ENCODE measurements around the gene MYCBPAP. TPM values are rescaled to one million over a fixed set of nuclear protein-coding genes. Genes with fewer than 3 reads are reported as not detected.

MYCBPAP gene
- polyA plus RNA-seq, 3 donors, result not detected

DNA sequence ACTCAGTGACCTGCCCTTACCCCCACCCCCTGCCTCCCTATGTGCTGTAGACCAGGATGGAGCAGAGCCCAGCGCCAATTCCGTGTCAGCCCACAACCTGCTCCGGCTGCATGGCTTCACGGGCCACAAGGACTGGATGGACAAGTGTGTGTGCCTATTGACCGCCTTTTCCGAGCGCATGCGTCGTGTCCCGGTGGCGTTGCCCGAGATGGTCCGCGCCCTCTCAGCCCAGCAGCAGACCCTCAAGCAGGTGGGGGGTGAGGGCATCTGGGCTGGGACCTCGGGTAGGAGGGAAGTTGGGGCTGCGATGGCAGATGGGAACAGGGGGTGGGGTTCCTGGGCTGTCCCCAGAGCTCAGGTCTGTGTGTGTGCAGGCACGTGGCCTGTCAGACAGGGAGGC lies 46.0 kb downstream of the MYCBPAP start:
- no peak overlapping the region for H3K9ac ChIP-seq (ENCODE audit: insufficient read depth, low read length, poor library complexity, severe bottlenecking)
- H3K4me2 ChIP-seq (replicated peaks; ENCODE audit: extremely low read depth, low read length, poor library complexity, severe bottlenecking), result no peak overlapping the region
- no peak overlapping the region for H2AFZ ChIP-seq (ENCODE audit: insufficient read depth, low read depth, low read length, poor library complexity, severe bottlenecking)
- H3K4me1 ChIP-seq (ENCODE audit: control insufficient read depth in 1 of 2, insufficient read depth in 2 of 2, low read length in 2 of 2), result peaks cover 8 to 9% of the 10 kb centered on the region in 2 donors
- Mint-ChIP-seq H3K27ac (no peak overlapping the region), H3K27me3 (ENCODE audit: low read depth in 3 of 3) (peaks cover 14 to 27% (median 23%) of the 10 kb centered on the region in 3 donors), H3K36me3 (peaks cover 10 to 11% of the 10 kb centered on the region in 2 donors), H3K4me3 (no peak overlapping the region), H3K9me3 (peaks cover 0 to 9% (median 0%) of the 10 kb centered on the region in 7 donors), H3K4me1 (peaks cover 8% of the 10 kb centered on the region)
- TF ChIP-seq, protein P1, sequence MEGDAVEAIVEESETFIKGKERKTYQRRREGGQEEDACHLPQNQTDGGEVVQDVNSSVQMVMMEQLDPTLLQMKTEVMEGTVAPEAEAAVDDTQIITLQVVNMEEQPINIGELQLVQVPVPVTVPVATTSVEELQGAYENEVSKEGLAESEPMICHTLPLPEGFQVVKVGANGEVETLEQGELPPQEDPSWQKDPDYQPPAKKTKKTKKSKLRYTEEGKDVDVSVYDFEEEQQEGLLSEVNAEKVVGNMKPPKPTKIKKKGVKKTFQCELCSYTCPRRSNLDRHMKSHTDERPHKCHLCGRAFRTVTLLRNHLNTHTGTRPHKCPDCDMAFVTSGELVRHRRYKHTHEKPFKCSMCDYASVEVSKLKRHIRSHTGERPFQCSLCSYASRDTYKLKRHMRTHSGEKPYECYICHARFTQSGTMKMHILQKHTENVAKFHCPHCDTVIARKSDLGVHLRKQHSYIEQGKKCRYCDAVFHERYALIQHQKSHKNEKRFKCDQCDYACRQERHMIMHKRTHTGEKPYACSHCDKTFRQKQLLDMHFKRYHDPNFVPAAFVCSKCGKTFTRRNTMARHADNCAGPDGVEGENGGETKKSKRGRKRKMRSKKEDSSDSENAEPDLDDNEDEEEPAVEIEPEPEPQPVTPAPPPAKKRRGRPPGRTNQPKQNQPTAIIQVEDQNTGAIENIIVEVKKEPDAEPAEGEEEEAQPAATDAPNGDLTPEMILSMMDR (IDR thresholded peaks at IDR 0.05), result no peak
- no peak overlapping the region for H3K27ac ChIP-seq (ENCODE audit: low read depth in 1 of 2, low read length in 2 of 2)
- peaks cover 7 to 20% of the 10 kb centered on the region in 2 donors for H3K36me3 ChIP-seq (replicated peaks in 1 of 2; ENCODE audit: control insufficient read depth in 1 of 2, insufficient read depth in 2 of 2, low read length in 2 of 2)
- H4K20me1 ChIP-seq (ENCODE audit: insufficient read depth, low read length), result no peaks in the 10 kb centered on the region
- WGBS (ENCODE audit: insufficient coverage), result 95% methylated on average over 13 of the region's 17 CpGs
- peaks cover 0 to 4% of the 10 kb centered on the region in 2 donors for H3K9me3 ChIP-seq (replicated peaks in 1 of 2; ENCODE audit: control insufficient read depth in 1 of 2, insufficient read depth in 1 of 2, low read length in 2 of 2)
- no peak for DNase-seq
- no peak overlapping the region for H3K4me3 ChIP-seq (replicated peaks in 1 of 3; ENCODE audit: low read depth in 2 of 3, low read length in 3 of 3)
- peaks cover 12 to 26% of the 10 kb centered on the region in 2 donors for H3K27me3 ChIP-seq (ENCODE audit: control insufficient read depth in 2 of 2, insufficient read depth in 2 of 2, low read length in 2 of 2)
- intact Hi-C loops (cut with micrococcal nuclease), result loop anchor here in 1 of 2 donors (5.0 kb wide), 1 partner anchor 128 kb away; no protein-coding TSS in a partner anchor
- H3K79me2 ChIP-seq (ENCODE audit: insufficient read depth, low read length), result no peaks in the 10 kb centered on the region

DNA sequence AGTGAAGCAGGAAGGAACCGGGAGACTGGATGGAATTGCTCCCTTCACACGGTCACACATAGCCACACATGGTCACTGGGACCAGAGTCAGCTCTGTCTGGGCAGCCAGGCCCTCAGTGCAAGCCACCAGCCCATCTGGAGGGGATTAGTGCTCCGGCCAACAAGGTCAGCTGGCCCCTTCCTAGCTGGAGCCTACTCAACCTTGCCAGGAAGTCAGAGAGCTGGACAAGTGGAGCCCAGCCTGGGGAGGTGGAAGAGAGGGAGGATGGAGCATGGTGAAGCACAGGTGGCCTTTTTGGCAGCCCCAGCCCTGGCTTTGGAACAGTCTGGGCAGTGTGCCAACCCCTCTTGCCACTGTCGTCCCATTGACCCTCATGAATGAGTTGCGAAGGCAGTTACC lies 48.6 kb downstream of the MYCBPAP start:
- Mint-ChIP-seq H3K4me1 (peaks cover 18% of the 10 kb centered on the region), H3K36me3 (peaks cover 6 to 11% of the 10 kb centered on the region in 2 donors), H3K4me3 (peak overlapping the region in 1 of 2 donors; percentile 20), H3K27me3 (ENCODE audit: low read depth in 3 of 3) (peaks cover 26 to 52% (median 42%) of the 10 kb centered on the region in 3 donors), H3K9me3 (peaks cover 0 to 16% (median 0%) of the 10 kb centered on the region in 7 donors), H3K27ac (no peak overlapping the region)
- Histone ChIP-seq H3K4me2 (replicated peaks; ENCODE audit: extremely low read depth, low read length, poor library complexity, severe bottlenecking) (no peak overlapping the region), H3K9me3 (replicated peaks in 1 of 2; ENCODE audit: control insufficient read depth in 1 of 2, insufficient read depth in 1 of 2, low read length in 2 of 2) (peaks cover 0 to 4% of the 10 kb centered on the region in 2 donors), H3K4me3 (replicated peaks in 1 of 3; ENCODE audit: low read depth in 2 of 3, low read length in 3 of 3) (no peak overlapping the region), H3K27me3 (ENCODE audit: control insufficient read depth in 2 of 2, insufficient read depth in 2 of 2, low read length in 2 of 2) (peaks cover 20 to 45% of the 10 kb centered on the region in 2 donors), H3K9ac (ENCODE audit: insufficient read depth, low read length, poor library complexity, severe bottlenecking) (no peak overlapping the region), H3K27ac (ENCODE audit: low read depth in 1 of 2, low read length in 2 of 2) (no peak overlapping the region), H2AFZ (ENCODE audit: insufficient read depth, low read depth, low read length, poor library complexity, severe bottlenecking) (no peak overlapping the region), H4K20me1 (ENCODE audit: insufficient read depth, low read length) (peaks cover 5% of the 10 kb centered on the region), H3K4me1 (ENCODE audit: control insufficient read depth in 1 of 2, insufficient read depth in 2 of 2, low read length in 2 of 2) (peaks cover 30 to 31% of the 10 kb centered on the region in 2 donors), H3K36me3 (replicated peaks in 1 of 2; ENCODE audit: control insufficient read depth in 1 of 2, insufficient read depth in 2 of 2, low read length in 2 of 2) (peaks cover 7 to 10% of the 10 kb centered on the region in 2 donors), H3K79me2 (ENCODE audit: insufficient read depth, low read length) (no peaks in the 10 kb centered on the region)
- intact Hi-C loops (cut with micrococcal nuclease), result no loop called here
- TF ChIP-seq, protein P1 (IDR thresholded peaks at IDR 0.05), result no peak
- WGBS (ENCODE audit: insufficient coverage), result 60% methylated on average over 2 of the region's 5 CpGs
- no peak for DNase-seq
